HG03280 (cell line): Measurements from ENCODE around the gene LANCL2.
"Not testable (repeated sequence)": the region's sequence is repeated elsewhere in the genome, so short reads cannot be mapped to it uniquely, and the experiment has no call there.

ENCODE experiments used
- ATAC-seq: cut with Tn5 transposase; IDR thresholded peaks from one replicate; pipeline ENCODE4 v1.9.1; 2021; ENCODE audit warnings: mild to moderate bottlenecking, moderate library complexity; ENCODE audit not compliant: unreplicated experiment

The LANCL2 gene

GRCh38 chr7:55402506-55402905, 37.4 kb downstream of the LANCL2 start:
- not testable (repeated sequence) for ATAC-seq

GRCh38 chr7:55405856-55406541, 40.9 kb downstream of the LANCL2 start:
- no peak for ATAC-seq

- no peak for ATAC-seq
Measured at GRCh38 chr7:55409482-55410225, 44.5 kb downstream of the LANCL2 start.

- ATAC-seq, result no peak
Measured at GRCh38 chr7:55410667-55411239, 45.6 kb downstream of the LANCL2 start.

- no peak for ATAC-seq
Measured at GRCh38 chr7:55411844-55412243, 46.7 kb downstream of the LANCL2 start.

GRCh38 chr7:55413442-55413841, 48.3 kb downstream of the LANCL2 start:
- ATAC-seq, result no peak

GRCh38 chr7:55415173-55415778, 50.1 kb downstream of the LANCL2 start:
- peak; percentile 87 for ATAC-seq

GRCh38 chr7:55417456-55417855, 52.3 kb downstream of the LANCL2 start:
- ATAC-seq, result not testable (repeated sequence)

- ATAC-seq, result no peak
Measured at GRCh38 chr7:55420530-55420929, 55.4 kb downstream of the LANCL2 start.

- no peak for ATAC-seq
Measured at GRCh38 chr7:55423277-55423711, 58.2 kb downstream of the LANCL2 start.

- ATAC-seq, result no peak
Measured at GRCh38 chr7:55423891-55424290, 58.8 kb downstream of the LANCL2 start.

GRCh38 chr7:55425141-55425752, 60.1 kb downstream of the LANCL2 start:
- no peak for ATAC-seq

- no peak for ATAC-seq
Measured at GRCh38 chr7:55426676-55427075, 61.5 kb downstream of the LANCL2 start.

GRCh38 chr7:55427342-55427741, 62.2 kb downstream of the LANCL2 start:
- no peak for ATAC-seq

- no peak for ATAC-seq
Measured at GRCh38 chr7:55427800-55428199, 62.7 kb downstream of the LANCL2 start.

GRCh38 chr7:55429835-55430499, 64.8 kb downstream of the LANCL2 start:
- ATAC-seq, result no peak

- ATAC-seq, result no peak
Measured at GRCh38 chr7:55431898-55432297, 66.8 kb downstream of the LANCL2 start.

GRCh38 chr7:55432506-55432905, 67.4 kb downstream of the LANCL2 start:
- ATAC-seq, result no peak

GRCh38 chr7:55432939-55433784, 68.0 kb downstream of the LANCL2 start:
- ATAC-seq, result peak; percentile 52

- ATAC-seq, result no peak
Measured at GRCh38 chr7:55435466-55435865, 70.3 kb downstream of the LANCL2 start.
